Activated CD4-positive, alpha-beta memory T cell treated with anti-CD3 and anti-CD28 coated beads, Interleukin-2, amount 10 ng/mL, durations not matched to agents 7 days and 5 days (primary cell): ENCODE data around the gene GNE. TPM values are rescaled to one million over a fixed set of nuclear protein-coding genes. Genes with fewer than 3 reads are reported as not detected.
"Not testable (repeated sequence)": the region's sequence is repeated elsewhere in the genome, so short reads cannot be mapped to it uniquely, and the experiment has no call there.

Source experiments
- CTCF ChIA-PET: fragments of 350-600 bp; sonication (Branson Sonifier 250); formaldehyde crosslinking; loops from one replicate; lab custom pipeline; 2021; ENCODE audit warnings: antibody characterized with exemption, inconsistent platforms; lab: Charles Lee
- POLR2A ChIA-PET: fragments of 350-600 bp; sonication (Branson Sonifier 250); formaldehyde crosslinking; loops from one replicate; lab custom pipeline; 2021; ENCODE audit warnings: antibody characterized with exemption; lab: Charles Lee
- DNase-seq: peaks from one replicate; pipeline ENCODE4 v3.0.0-alpha.2; 2020
- H3K27ac Mint-ChIP-seq: one replicate; pipeline ENCODE4 v1.8.0; 2021; ENCODE audit warnings: mild to moderate bottlenecking, mixed read lengths
- H3K27me3 Mint-ChIP-seq: one replicate; pipeline ENCODE4 v1.8.0; 2021; ENCODE audit warnings: mixed read lengths
- H3K36me3 Mint-ChIP-seq: one replicate; pipeline ENCODE4 v1.8.0; 2021; ENCODE audit warnings: low read depth, mixed read lengths
- H3K4me1 Mint-ChIP-seq: one replicate; pipeline ENCODE4 v1.8.0; 2021; ENCODE audit warnings: mixed read lengths
- H3K4me3 Mint-ChIP-seq: one replicate; pipeline ENCODE4 v1.8.0; 2021; ENCODE audit warnings: mild to moderate bottlenecking, mixed read lengths
- H3K9me3 Mint-ChIP-seq: one replicate; pipeline ENCODE4 v1.8.0; 2021; ENCODE audit warnings: mixed read lengths
- total RNA-seq, 2 experiments: library from RNA; stranded (reverse); gene quantifications; one replicate each; pipeline ENCODE4 v1.2.3, GENCODE V29; 2021

GNE gene
- 10 to 100 TPM; 22.0 to 23.0 TPM for total RNA-seq

- no peaks in the 10 kb centered on the region for H3K27me3 Mint-ChIP-seq
- peak within 1 kb of the TSS; percentile 98 for H3K4me3 Mint-ChIP-seq
- peaks cover 10% of the 10 kb centered on the region for H3K36me3 Mint-ChIP-seq
- peak; percentile 98 for DNase-seq
- POLR2A ChIA-PET: interaction anchor here (0.6 to 4.1 kb wide), 14 partner anchors 9 to 527 kb away, joined by 3 to 45 read pairs (median 5); partner anchors contain the start of genes CLTA, CREB3, GLIPR2 and RNF38
- H3K4me1 Mint-ChIP-seq: peaks cover 22% of the 10 kb centered on the region
- H3K9me3 Mint-ChIP-seq: no peaks in the 10 kb centered on the region
- CTCF ChIA-PET: interaction anchor here (0.6 to 2.3 kb wide), 5 partner anchors 16 to 662 kb away, joined by 4 to 13 read pairs (median 7); partner anchors contain the start of gene CLTA
- peak within 1 kb of the TSS; percentile 87 for H3K27ac Mint-ChIP-seq
Observed at GRCh38 chr9:36258208-36258995, at the start of gene GNE. GNE (minus strand) TSS chr9:36258448; CDS start chr9:36249355, 9,093 bp downstream.

- DNase-seq: no peak
- H3K36me3 Mint-ChIP-seq: no peaks in the 10 kb centered on the region
- H3K4me1 Mint-ChIP-seq: peaks cover 11% of the 10 kb centered on the region
- ChIA-PET POLR2A (interaction anchor here (0.9 to 1.4 kb wide), 4 partner anchors 12 to 116 kb away, joined by 3 to 6 read pairs (median 4); partner anchors contain the start of gene CLTA), CTCF (interaction anchor here (2.4 kb wide), 1 partner anchor 22 kb away, joined by 9 read pairs; no protein-coding TSS in a partner anchor)
- H3K4me3 Mint-ChIP-seq: no peak overlapping the region
- no peaks in the 10 kb centered on the region for H3K27me3 Mint-ChIP-seq
- H3K27ac Mint-ChIP-seq: no peak overlapping the region
- H3K9me3 Mint-ChIP-seq: no peaks in the 10 kb centered on the region
Observed at GRCh38 chr9:36306471-36307306, 48.4 kb upstream of the GNE start.

- H3K9me3 Mint-ChIP-seq, CTCF ChIA-PET, H3K27ac Mint-ChIP-seq, H3K27me3 Mint-ChIP-seq, H3K4me3 Mint-ChIP-seq, H3K36me3 Mint-ChIP-seq, DNase-seq, POLR2A ChIA-PET: not testable (repeated sequence)
- peaks cover 11% of the 10 kb centered on the region for H3K4me1 Mint-ChIP-seq
Observed at GRCh38 chr9:36304366-36304765, 46.1 kb upstream of the GNE start.

- DNase-seq: no peak
- H3K4me3 Mint-ChIP-seq: no peak overlapping the region
- CTCF ChIA-PET: interaction anchor here (1.5 kb wide), 1 partner anchor 49 kb away, joined by 3 read pairs; no protein-coding TSS in a partner anchor
Observed at GRCh38 chr9:36301227-36301626, 43.0 kb upstream of the GNE start.

GRCh38 chr9:36298566-36298965, 40.3 kb upstream of the GNE start:
- no peak for DNase-seq
- Mint-ChIP-seq H3K27ac (no peak overlapping the region), H3K27me3 (no peaks in the 10 kb centered on the region), H3K4me1 (no peaks in the 10 kb centered on the region), H3K36me3 (no peaks in the 10 kb centered on the region), H3K4me3 (no peak overlapping the region), H3K9me3 (no peaks in the 10 kb centered on the region)
- ChIA-PET CTCF (interaction anchor here (0.7 kb wide), 1 partner anchor 30 kb away, joined by 3 read pairs; no protein-coding TSS in a partner anchor), POLR2A (no interaction called here)

More at GRCh38 chr9:36301227-36301626, 43.0 kb upstream of the GNE start:
- H3K4me1 Mint-ChIP-seq: peaks cover 3% of the 10 kb centered on the region
- no peaks in the 10 kb centered on the region for H3K9me3 Mint-ChIP-seq
- no peaks in the 10 kb centered on the region for H3K36me3 Mint-ChIP-seq
- H3K27me3 Mint-ChIP-seq: no peaks in the 10 kb centered on the region
- no peak overlapping the region for H3K27ac Mint-ChIP-seq
- POLR2A ChIA-PET: no interaction called here

- no peak overlapping the region for H3K27ac Mint-ChIP-seq
- CTCF ChIA-PET: interaction anchor here (0.7 kb wide), 1 partner anchor 31 kb away, joined by 3 read pairs; no protein-coding TSS in a partner anchor
Observed at GRCh38 chr9:36297798-36298197, 39.5 kb upstream of the GNE start.

GRCh38 chr9:36294996-36295395, 36.7 kb upstream of the GNE start:
- H3K9me3 Mint-ChIP-seq, H3K4me3 Mint-ChIP-seq, DNase-seq, H3K36me3 Mint-ChIP-seq, H3K4me1 Mint-ChIP-seq, CTCF ChIA-PET, POLR2A ChIA-PET, H3K27me3 Mint-ChIP-seq, H3K27ac Mint-ChIP-seq: not testable (repeated sequence)

More at GRCh38 chr9:36297798-36298197, 39.5 kb upstream of the GNE start:
- no peaks in the 10 kb centered on the region for H3K9me3 Mint-ChIP-seq
- no peaks in the 10 kb centered on the region for H3K27me3 Mint-ChIP-seq
- no peak overlapping the region for H3K4me3 Mint-ChIP-seq
- POLR2A ChIA-PET: no interaction called here
- no peaks in the 10 kb centered on the region for H3K4me1 Mint-ChIP-seq
- DNase-seq: no peak
- no peaks in the 10 kb centered on the region for H3K36me3 Mint-ChIP-seq

GRCh38 chr9:36293918-36294317, 35.7 kb upstream of the GNE start:
- Mint-ChIP-seq H3K9me3 (no peaks in the 10 kb centered on the region), H3K4me3 (no peak overlapping the region), H3K4me1 (no peaks in the 10 kb centered on the region), H3K36me3 (no peaks in the 10 kb centered on the region), H3K27ac (no peak overlapping the region), H3K27me3 (no peaks in the 10 kb centered on the region)
- CTCF ChIA-PET: no interaction called here
- POLR2A ChIA-PET: no interaction called here
- DNase-seq: no peak

GRCh38 chr9:36293171-36293570, 34.9 kb upstream of the GNE start:
- POLR2A ChIA-PET: no interaction called here
- DNase-seq: no peak
- Mint-ChIP-seq H3K4me3 (no peak overlapping the region), H3K36me3 (no peaks in the 10 kb centered on the region), H3K9me3 (no peaks in the 10 kb centered on the region), H3K27me3 (no peaks in the 10 kb centered on the region), H3K27ac (no peak overlapping the region), H3K4me1 (no peaks in the 10 kb centered on the region)
- CTCF ChIA-PET: no interaction called here

GRCh38 chr9:36292641-36293040, 34.4 kb upstream of the GNE start:
- POLR2A ChIA-PET: no interaction called here
- CTCF ChIA-PET: no interaction called here
- no peaks in the 10 kb centered on the region for H3K27me3 Mint-ChIP-seq
- no peak overlapping the region for H3K27ac Mint-ChIP-seq
- no peaks in the 10 kb centered on the region for H3K9me3 Mint-ChIP-seq
- DNase-seq: no peak
- H3K4me1 Mint-ChIP-seq: no peaks in the 10 kb centered on the region
- no peak overlapping the region for H3K4me3 Mint-ChIP-seq
- no peaks in the 10 kb centered on the region for H3K36me3 Mint-ChIP-seq

GRCh38 chr9:36290996-36291395, 32.7 kb upstream of the GNE start:
- ChIA-PET CTCF (interaction anchor here (0.6 kb wide), 1 partner anchor 23 kb away, joined by 3 read pairs; no protein-coding TSS in a partner anchor), POLR2A (interaction anchor here (1.2 kb wide), 1 partner anchor 15 kb away, joined by 3 read pairs; no protein-coding TSS in a partner anchor)
- H3K4me1 Mint-ChIP-seq: no peaks in the 10 kb centered on the region
- no peak for DNase-seq
- no peak overlapping the region for H3K4me3 Mint-ChIP-seq
- H3K27me3 Mint-ChIP-seq: no peaks in the 10 kb centered on the region
- no peaks in the 10 kb centered on the region for H3K36me3 Mint-ChIP-seq
- no peaks in the 10 kb centered on the region for H3K9me3 Mint-ChIP-seq
- no peak overlapping the region for H3K27ac Mint-ChIP-seq

- Mint-ChIP-seq H3K27ac (no peak overlapping the region), H3K4me1 (no peaks in the 10 kb centered on the region), H3K4me3 (no peak overlapping the region), H3K9me3 (no peaks in the 10 kb centered on the region), H3K27me3 (no peaks in the 10 kb centered on the region), H3K36me3 (no peaks in the 10 kb centered on the region)
- ChIA-PET CTCF (no interaction called here), POLR2A (no interaction called here)
- DNase-seq: no peak
Observed at GRCh38 chr9:36289836-36290435, 31.7 kb upstream of the GNE start.
